Stimulated activated CD4-positive, alpha-beta T cell treated with anti-CD3 and anti-CD28 coated beads, Interleukin-15, amount 100 ng/mL, for 24 hours (primary cell): ENCODE results near the gene CTNNAL1.
"Not testable (repeated sequence)": the region's sequence is repeated elsewhere in the genome, so short reads cannot be mapped to it uniquely, and the experiment has no call there.

Experiments
- DNase-seq: peaks from one replicate; pipeline ENCODE4 v3.0.0-alpha.2; 2020

Gene CTNNAL1

GRCh38 chr9:108978205-108978604 is 35.1 kb downstream of the CTNNAL1 start:
- DNase-seq = no peak

- DNase-seq = no peak
Measured at GRCh38 chr9:108973895-108974294, 39.4 kb downstream of the CTNNAL1 start.

- DNase-seq = no peak
Measured at GRCh38 chr9:108972626-108973209, 40.6 kb downstream of the CTNNAL1 start.

DNA sequence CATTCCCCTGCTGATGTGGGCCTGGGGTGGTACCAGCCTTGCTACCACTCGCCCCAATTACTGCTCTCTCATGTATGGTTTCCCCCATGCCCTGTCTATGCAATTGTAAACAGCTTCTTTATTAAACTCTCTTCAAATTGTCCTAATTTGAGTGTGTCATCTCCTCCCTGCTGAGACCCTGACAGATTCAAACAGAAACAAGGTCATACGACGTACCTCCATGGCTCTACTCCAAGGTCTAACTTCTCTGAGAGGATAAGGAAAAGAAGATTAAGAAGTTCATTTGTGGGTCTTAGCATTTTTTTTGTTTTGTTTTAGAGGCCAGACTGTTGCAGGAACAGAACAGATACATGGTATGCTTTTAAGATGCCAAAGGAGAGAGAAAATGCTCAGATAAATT is 41.1 kb downstream of the CTNNAL1 start:
- no peak for DNase-seq

- DNase-seq = not testable (repeated sequence)
Measured at GRCh38 chr9:108971392-108971791, 41.9 kb downstream of the CTNNAL1 start.

- no peak for DNase-seq
Measured at GRCh38 chr9:108967916-108968315, 45.4 kb downstream of the CTNNAL1 start.

DNA sequence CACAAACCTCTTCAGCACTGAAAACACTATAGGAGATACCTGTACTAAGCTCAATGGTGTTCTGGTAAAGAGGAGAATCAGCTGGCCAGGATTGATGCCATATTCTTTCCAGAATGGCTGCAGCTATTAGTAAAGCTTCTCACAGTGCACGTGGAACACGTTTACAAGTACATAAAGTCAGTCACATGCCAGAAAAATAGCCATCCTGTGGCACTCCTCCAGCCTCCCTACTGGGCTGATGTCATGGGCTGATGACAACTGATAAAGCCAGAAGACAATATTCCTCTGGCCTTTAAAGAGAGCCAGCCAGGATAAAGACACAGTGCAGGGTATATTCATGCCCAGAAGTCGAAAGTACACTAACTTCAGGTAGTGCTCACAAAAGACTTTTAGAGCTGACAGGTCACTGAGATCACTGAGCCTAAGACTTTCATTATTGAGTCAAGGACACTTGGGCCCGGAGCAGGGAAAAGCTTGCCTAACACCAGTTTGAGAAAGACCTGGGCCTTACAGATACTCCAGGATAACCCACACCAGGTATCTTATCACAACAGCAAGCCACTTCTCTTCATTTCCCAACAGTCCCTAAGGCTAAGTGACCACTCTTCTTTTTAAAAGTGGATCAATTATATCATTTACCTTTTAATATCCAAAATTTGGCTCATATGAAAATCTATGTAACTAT is 49.7 kb downstream of the CTNNAL1 start:
- no peak for DNase-seq

DNA sequence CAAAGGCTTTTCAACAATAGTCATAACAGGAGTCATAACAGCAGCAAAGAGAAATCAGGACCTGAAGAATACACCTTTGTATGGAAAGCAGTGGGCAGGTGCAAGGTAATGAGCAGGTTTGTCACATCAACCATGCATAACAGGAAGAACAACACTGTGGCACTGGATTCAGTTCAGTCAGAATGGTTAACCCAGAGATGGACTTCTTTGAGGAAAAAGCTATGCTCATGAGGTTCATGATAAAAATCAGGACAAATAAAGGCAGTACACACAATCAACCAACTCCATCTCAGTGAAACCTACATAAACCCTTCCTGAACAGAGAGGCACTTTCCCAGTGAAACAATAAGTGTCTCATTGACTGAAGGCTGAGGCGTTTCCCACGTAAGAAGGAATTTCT is 52.1 kb downstream of the CTNNAL1 start:
- DNase-seq = no peak

GRCh38 chr9:108960331-108960730 is 53.0 kb downstream of the CTNNAL1 start:
- no peak for DNase-seq

DNA sequence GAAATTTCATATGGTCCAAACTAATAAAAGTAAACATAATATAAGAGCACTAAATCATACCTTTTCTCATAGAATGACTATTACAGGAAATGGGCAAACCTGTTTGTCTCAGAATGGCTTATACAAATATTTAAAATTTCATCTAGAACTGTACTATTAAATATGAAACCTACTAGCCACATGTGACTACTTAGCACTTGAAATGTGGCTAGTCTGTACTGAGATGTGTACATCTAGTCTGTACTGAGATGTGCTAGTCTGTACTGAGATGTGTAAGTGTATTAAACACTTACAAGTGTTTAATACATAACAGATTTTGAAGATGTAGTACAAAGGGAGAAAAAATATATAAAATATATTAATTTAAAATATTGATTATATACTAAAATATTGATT is 56.7 kb downstream of the CTNNAL1 start:
- no peak for DNase-seq

- DNase-seq = no peak
Measured at GRCh38 chr9:108956022-108956630, 57.2 kb downstream of the CTNNAL1 start.

DNA sequence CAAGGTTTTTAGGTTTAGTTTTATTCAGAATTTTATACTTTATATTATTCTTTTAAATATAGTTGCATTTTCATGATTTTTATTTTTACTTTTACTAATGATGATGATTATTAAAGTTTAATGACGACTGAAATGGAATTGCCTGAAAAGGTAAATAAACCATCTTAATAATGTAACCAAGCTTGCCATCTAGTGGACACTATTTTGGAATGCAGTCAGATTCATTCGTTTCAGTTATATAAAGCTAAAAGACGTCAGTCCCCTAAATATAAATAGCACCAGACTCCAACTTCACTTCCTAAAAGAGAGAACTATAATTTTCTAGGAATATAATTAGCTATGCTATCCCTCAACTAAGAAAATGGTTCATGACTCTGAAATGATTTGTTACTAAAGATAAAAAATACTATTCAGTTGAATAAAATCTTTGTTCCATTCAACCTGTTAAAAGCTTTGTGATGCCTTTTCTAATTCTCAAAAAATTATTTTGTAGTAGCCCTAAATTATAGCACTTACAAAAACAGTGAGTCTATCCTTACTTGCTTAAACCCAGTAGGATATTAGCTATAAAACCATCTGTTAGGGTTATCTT is 59.2 kb downstream of the CTNNAL1 start:
- no peak for DNase-seq

DNA sequence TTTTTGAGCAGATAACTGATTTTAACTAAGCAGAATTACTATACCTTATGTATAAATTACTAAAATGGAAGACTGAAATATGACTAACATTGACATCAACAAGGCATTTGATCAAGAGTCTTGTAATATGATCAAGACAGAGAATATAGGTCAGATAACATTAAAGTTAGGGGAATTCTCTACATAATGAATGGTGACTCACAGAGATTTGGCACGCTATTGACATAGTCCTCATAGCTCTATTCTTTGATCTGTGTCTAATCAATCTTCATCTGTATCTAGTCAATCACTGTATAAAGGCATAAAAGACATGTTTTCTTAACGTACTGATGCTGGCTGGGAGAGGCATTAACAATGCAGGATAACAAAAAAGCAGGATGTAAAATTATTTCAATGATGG is 61.7 kb downstream of the CTNNAL1 start:
- no peak for DNase-seq

DNA sequence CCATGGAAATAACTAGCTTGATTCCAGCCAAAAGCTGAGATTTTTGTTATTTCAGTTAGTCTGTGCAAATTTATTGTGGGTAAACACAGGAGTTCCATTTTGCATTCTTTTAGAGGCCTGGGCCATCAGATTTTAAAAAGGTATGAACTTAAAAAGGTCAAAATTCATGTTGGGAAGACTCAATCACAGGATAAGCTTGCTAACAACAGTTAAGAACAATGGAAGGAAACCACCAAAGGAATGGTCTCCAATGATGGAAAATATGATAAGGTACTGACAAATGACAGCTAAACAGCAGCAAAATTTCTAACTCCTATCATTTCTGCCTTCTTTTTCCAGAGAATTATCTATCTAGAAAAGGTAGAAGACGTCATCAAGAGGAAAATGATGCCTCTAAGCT is 63.1 kb downstream of the CTNNAL1 start:
- DNase-seq = no peak

- DNase-seq = no peak
Measured at GRCh38 chr9:108939975-108940374, 73.3 kb downstream of the CTNNAL1 start.

DNA sequence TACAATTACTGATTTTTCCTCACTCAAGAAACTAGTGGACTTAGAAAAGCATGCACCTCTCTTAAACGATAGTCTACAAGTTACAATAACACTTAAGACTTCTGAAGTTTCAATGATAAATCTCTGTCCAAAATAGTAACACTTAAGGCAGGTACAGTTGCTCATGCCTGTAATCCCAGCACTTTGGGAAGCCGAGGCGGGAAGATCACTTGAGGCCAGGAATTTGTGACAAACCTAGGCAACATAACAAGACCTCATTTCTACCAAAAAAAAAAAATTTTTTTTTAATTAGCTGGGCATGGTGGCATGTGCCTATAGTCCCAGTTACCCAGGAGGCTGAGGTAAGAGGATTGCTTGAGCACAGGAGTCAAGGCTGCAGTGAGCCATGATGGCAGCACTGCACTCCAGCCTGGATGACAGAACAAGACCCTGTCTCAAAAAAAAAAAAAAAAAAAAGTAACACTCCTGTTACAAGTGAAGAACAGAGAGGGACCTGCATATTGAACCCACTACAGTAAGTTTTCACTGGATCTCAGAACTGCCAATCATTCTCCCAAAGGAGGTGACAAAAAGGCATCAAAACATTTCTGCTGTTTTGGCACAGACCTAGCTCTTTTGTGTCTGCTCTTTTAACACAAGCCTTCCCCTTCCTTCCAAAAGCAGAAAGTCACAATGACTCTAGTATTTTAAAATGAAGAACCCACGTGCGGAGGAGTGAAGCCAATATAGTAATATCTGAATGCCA is 75.6 kb downstream of the CTNNAL1 start:
- DNase-seq = no peak

- DNase-seq = peak; percentile 82
Measured at GRCh38 chr9:108934323-108934893, 78.9 kb downstream of the CTNNAL1 start, which contains the start of gene ABITRAM. TSS of gene ABITRAM (plus strand) at chr9:108934400. CDS start at chr9:108934487, 87 bp downstream.

DNA sequence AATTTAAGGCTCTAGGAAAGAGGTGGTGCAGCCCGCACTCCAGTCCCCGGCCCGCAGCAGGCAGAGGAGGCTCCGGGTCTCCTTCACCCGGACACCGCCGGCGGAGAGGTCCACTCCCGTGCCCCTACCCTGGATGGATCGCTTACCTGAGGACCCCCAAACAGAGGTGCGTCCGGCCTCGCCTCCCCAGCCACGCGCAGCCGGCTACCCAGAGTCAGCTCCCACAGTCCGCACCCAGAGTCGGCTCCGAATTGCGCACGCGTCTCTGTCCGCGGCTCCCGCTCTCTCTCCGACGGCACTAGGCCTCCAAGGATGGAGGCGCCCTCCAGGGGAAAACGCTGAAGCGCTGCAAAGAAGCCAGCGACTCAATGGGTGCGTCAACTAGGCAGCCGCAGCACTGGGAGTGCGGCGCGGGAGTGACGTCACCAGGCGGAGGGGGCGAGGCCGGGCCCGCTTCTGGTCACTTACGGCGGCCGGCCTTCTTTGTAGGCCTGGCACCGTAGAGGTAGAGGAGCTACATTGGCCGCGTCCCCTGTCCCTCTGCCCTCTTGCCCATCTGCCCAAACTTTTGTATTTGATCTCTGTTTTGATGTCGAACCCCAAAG is 79.5 kb downstream of the CTNNAL1 start, which contains the start of gene ELP1:
TSS of gene ELP1 (minus strand) at position 407 of the 605 bp plus-strand sequence. CDS start 2,978 bp downstream, outside the sequence.
- peak; percentile 94 for DNase-seq

- DNase-seq = no peak
Measured at GRCh38 chr9:108933231-108933717, 80.0 kb downstream of the CTNNAL1 start.

GRCh38 chr9:108928386-108928785 is 84.9 kb downstream of the CTNNAL1 start:
- DNase-seq = no peak

DNA sequence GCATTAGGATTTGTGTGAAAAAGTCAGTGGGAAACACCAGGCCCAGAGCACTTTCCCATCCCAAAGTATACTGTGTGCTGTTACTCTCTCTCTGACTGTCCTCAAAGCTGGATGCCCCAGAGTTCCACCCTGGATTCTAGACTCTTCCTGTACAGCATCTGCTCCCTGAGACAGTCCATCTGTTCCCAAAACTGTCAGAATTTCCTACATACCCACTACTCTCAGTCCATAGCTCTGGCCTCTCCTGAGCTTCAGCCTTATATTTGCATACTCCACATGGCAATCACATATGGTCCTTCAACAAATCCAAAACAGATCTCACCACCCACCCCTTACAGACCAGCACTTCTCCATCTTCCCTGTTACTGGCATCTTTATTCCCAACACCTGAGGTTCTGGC is 88.8 kb downstream of the CTNNAL1 start:
- no peak for DNase-seq

- DNase-seq = no peak
Measured at GRCh38 chr9:108921200-108921599, 92.1 kb downstream of the CTNNAL1 start.
